Activated CD4-positive, CD25-positive, alpha-beta regulatory T cell (primary cell): ENCODE data around the gene LMNTD2.
A peak's percentile ranks its signal among the peaks of the same experiment; 100 is the strongest.

Source experiments
- DNase-seq, 4 experiments: peaks; one replicate each; lab custom pipeline; 2025; lab: John Stamatoyannopoulos, UW

Gene LMNTD2

GRCh38 chr11:507727-508515 lies 52.6 kb downstream of the LMNTD2 start:
- no peak for DNase-seq

DNA sequence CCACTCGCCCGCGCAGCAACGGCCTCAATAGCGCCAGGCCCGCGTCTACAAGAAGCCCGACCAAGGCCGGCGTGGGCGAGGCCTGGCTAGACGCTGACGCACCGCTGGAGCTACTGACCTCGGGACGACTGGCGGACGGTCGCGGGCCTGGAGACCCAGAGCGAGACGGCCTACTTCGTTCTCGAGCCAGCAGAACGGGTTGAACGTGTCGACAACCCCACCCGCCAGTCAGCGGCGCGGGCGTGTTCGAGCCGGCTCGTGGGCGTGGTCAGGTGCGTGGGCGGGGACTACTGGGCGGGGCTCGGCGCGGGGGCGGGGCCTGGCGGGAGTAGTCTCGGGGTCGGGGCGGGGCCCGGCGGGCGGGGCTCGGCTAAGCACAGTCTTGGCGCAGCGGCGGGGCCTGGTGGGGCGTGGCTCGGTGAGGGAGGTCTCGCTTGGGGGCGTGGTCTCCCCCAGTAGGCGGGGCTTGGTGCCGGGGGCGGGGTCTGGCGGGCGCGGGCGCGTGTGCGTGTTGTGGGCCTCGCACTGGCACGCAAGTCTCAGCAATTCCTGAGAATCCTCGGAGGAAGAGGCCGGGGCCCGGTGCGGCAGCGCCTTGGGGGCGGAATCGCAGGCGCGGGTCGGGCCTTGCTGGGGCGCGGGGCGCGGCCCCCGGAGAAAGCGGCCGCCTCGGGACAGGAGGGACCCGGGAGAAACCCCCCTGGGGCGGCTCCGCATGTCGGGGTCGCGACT lies 53.4 kb downstream of the LMNTD2 start, which contains the start of gene RNH1:
Gene RNH1 (minus strand): TSS at position 248 of the 732 bp plus-strand sequence. CDS start 5,080 bp downstream, outside the sequence.
- peak; percentile 98 to 100 (median 99) for DNase-seq

- peak; percentile 92 to 97 (median 95) for DNase-seq
Measured at GRCh38 chr11:506238-506994, 54.1 kb downstream of the LMNTD2 start.

DNA sequence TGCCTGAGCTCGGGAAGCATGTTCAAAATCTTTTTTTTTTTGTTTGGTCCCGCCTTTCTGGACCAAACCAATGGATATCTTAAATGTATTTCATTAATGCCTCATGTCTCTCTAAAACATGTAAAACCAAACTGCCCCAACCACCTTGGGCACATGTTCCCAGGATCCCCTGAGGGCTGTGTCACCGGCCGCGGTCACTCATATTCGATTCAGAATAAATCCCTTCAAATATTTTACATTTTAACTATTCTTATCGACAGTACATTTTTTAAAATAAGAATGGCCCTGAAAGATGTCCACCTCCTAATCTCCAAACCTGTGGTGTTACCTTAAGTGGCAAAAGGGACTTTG lies 55.6 kb downstream of the LMNTD2 start:
- DNase-seq, result no peak
